Inflammatory macrophage (primary cell): ENCODE measurements around the gene ZFYVE1.
A peak's percentile ranks its signal among the peaks of the same experiment; 100 is the strongest.
"Not testable (repeated sequence)": the region's sequence is repeated elsewhere in the genome, so short reads cannot be mapped to it uniquely, and the experiment has no call there.

ENCODE experiments used
- DNase-seq, 2 donors: peaks; one replicate each; pipeline ENCODE4 v3.0.0-alpha.2; 2020 to 2022

Gene ZFYVE1

DNA sequence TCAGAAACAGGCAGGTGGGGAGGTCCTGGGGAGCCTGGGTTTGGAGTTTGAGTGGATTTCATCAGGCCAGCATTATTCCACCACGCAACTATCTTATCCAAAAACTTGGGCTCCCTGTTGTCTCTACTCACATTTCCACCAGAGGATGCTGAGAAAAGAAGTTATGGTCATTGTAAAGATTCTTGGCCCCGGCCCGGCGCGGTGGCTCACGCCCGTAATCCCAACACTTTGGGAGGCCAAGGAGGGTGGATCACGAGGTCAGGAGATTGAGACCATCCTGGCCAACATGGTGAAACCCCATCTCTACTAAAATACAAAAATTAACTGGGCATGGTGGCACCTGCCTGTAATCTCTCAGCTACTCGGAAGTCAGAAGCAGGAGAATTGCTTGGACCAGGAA lies 70.2 kb downstream of the ZFYVE1 start:
- DNase-seq = not testable (repeated sequence)

DNA sequence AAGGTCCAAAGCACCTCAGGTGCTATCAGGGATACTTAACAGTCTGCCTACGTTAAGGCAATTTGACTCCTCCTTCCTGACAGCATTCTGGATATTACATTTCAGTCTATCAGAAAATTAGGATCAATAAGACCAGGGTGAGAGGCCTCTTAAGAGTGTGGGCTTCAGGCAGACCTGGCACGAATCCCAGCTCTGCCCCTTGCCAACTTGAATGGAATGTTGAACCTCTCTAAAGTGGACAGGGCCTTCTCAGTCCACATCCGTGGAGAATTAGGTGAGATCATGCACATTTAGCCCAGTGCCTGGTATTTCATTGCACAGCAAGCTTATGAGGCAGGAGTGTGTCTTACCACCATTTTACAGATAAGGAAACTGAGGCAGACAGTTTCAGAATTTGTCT lies 74.7 kb downstream of the ZFYVE1 start:
- no peak for DNase-seq

DNA sequence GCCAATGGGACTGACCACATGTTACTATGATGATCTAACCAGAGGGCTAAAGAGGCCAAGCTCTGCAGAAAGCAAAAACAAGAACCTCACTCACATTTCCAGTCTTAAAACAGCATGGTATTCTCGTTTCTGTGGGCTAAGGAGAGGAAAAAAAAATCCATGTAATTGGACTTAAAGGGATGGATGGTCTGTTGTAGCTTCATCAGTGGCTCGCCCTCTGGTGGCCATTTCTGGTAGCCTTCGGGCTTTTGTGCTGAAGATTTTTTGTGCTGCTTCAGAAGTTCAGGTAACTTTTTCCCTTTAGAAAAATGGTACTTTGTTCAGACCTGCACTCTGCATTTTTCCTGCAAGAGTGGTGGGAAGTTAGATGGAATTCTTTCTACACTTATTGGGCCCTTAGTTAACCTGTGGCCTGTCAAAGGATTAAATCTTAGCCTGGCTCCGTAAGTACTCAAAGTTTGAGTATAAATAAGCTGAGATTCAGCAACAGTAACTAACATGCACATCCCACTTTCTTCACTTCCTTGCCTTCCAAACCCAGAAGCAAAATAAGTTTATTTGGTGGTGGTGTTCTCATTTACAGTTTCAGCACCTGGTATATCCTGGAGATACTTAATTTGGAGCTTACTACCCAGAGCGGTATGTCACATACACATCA lies 78.3 kb downstream of the ZFYVE1 start:
- peak; percentile 64 to 67 for DNase-seq

DNA sequence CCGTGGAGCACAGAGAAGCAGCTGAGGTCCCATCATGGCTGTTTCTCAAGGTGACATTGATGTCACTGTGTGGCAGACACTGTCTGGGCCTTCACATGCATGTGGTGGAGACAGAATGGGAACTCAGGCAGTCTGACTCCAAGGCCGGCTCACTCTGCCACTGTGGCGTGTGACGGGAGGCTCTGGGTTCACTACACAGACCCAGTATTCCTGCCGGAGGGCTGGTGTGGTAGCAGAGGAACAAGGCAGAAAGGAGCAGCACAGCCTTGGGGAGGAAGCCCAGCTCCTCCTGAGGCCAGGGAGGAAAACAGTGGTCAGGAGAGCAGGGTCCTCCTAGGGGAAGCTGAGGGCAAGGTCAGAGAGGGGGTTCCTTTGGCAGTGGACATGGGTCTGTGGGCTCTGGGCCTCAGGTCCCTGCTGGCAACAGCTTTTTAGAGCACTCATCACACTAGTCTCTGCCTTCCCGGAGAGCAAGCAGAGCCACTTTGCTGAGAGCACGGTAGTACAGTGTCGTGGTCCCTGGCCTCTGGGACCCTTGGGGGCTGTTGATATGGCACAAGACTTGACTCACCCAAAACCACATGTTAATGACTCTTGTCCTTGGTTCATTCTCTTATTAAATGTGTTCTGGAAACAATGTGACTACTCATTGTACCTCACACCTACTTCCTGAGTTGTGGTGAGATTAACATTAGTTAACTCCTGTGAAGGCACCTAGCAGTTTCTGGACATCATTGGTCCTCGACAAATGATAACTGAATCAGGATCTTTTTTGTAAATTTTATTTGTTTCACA lies 79.3 kb downstream of the ZFYVE1 start:
- no peak for DNase-seq

DNA sequence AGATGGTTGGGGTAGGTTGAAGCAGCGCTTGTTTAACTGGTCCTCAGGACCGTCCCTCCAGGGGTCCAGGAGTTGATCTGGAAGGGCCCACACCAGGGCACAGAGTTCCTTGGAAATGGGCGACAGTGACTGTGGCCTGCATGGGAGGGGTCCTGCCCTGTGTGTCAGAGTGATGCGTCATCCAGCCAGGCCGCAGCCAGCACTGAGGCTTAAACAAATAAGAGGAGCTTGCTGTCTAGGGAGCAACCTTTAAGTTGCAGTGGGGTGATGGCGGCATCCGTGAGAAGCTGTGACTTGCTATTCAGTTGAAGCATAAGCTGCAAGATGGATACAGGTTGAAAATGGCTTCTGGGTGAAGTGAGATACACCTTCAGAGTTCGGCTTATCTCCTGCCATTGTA lies 80.4 kb downstream of the ZFYVE1 start:
- no peak for DNase-seq

DNA sequence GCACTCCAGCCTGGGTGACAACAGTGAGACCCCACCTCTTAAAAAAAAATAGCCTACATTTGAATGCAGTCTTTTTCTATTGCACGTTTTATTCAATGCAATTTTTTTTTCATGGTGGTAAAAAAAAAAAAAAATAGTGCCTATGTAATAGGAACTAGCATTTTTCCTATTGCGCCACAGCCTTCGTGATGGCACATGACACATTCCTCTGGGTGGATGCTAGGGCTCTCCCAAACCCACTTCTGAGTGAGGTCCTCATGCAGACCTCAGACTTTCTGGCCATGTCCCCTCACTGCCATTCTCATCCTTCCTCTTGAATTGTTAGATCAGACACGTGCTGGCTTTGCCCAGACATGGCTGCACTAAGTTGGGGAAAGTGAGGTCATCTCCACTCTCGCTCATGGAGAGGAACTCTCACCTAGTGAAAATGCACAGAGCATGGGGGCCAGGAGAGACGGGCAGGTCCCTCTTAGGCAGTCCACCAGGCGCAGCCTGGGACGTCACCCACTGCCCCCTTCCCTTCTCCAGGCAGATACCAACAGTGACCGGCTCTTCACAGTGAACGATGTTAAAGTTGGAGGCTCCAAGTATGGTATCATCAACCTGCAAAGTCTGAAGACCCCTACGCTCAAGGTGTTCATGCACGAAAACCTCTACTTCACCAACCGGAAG lies 81.4 kb downstream of the ZFYVE1 start:
- peak; percentile 22 to 48 for DNase-seq

DNA sequence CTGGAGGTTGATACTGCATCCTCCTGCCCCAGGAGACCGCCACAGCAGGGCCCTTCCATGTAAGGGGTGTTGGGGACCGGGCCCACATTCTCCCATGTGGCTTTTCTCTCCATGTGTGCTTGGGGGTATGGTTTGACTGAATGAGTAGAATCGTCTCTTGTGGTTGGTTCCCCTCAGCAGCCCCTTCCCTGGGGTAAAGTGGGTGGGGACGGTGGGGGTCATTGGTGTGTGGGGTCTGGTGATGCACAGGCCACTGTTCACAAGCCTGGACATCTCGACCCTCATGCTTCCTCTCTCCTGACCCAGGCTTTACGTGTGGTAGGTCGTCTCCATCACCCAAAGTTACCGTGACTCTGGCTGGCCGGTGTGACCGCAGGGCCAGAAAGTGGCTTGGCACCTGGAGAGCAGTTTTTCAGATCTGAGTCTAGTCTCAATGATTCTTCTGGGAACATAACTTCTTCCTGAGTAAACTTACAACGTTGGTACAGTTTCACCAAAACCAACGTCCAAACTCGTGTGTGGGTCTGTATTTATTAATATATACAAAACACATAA lies 83.0 kb downstream of the ZFYVE1 start:
- no peak for DNase-seq

DNA sequence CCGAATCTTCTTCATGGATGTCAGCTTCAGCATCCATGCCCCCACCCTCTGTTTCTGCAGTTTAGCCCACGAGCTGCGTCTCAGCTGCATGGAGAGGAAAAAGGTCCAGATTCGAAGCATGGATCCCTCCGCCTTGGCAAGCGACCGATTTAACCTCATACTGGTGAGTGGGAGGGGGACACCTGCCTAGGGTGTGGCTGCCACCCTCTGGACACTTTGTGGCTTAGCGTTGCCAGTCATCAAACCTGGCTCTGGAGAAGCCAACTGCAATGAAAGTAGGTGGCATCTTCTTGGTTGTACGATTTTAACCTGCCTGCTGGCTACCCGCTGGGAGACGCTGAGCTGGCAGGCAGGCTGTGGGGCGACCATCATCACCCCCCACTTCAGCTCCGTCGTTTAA lies 84.0 kb downstream of the ZFYVE1 start:
- DNase-seq = no peak

DNA sequence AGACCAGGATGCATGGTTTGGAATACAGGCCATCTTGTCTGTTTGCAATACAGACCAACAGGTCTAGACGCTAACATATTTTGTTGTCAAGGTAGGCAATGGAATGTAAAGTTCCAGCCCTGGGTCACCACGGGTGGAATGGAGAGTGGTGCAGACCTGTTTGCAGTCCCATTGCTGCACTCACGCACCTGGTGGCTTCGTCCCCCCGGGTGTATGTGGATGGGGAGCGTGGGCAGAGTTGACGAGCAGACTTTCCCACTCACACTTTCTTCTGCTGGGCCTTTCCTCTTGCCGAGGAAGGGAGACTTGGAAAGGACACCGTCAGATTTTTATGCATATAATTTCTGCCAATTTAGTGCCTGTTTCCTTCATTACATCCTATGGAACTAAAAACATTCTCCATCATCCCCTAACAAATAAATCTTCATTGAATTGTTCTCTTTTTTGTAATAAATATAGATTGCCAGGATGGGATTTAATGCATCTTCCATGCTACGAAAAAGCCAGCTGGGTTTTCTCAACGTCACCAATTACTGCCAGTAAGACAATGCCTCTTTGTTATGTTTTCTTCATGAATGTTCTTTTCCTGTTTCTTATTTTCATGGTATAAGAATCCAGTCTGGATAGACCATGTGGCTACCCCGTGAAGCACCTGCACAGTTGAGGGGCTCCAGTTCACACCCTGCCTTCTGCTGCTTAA lies 85.5 kb downstream of the ZFYVE1 start:
- no peak for DNase-seq

DNA sequence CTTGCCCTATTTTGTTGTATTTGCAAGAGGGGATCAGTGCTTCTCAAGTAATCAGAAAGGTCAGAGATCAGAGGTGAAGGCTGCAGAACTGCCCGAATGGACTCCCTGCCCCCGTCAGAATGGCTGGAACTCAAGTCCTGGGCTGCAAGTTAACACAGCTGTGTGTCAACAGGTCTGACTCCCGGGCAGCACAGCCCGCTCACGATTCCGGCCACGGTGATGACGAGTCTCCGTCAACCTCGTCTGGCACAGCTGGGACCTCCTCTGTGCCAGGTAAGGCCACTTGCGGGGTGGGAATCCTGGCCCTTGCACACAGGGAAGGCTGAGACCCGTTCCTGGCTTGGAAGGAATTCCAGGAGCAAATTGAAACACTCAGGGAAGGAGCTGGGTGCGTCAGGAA lies 87.3 kb downstream of the ZFYVE1 start:
- DNase-seq = no peak

DNA sequence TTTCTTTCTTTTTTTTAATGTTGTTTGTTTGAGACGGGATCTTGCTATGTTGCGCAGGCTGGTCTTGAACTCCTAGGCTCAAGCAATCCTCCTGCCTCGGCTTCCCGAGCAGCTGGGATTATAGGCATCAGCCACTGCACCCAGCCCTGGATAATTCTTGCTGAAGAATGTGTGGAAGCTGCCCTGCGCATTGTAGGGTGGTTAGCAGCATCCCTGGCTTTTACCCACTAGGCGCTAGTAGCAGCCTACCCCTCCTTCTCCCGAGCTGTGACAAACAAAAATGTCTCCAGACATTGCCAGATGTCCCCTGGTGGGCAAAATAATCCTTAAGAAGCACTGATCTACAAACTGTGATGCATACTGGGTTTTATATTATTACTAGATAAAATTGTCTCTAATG lies 94.0 kb downstream of the ZFYVE1 start:
- no peak for DNase-seq

DNA sequence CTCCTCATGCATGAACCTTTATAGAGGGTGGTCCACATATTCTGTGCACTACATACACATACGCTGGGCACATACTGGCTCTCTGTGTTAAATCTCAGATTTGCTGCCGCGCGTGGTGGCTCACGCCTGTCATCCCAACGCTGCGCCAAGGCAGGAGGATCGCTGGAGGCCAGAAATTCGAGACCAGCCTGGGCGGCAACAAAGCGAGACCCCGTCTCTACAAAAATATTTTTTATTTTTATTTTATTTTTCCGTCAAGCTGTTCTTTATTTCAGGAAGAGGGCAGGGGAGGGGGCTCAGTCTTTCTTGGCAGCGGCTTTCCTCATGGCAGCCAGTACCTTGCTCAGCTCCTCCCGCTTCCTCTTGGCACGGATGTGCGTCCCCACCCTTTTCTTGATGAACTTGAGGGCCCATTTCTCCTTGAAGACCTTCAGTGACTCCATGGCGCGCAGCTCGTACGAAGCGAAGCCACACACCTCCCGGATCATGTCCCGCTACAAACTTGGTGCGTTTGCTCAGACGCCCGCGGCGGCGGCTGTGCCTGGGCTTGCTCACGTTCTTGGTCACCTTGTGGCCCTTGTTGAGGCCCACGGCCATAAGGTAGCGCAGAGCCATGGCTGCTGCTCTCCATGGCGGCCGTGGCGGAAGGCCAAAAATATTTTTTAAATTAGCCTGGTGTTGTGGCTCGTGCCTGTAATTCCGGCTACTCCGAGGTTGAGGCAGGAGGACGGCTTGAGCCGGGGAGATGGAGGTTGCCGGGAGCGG lies 97.4 kb downstream of the ZFYVE1 start:
- DNase-seq = no peak

DNA sequence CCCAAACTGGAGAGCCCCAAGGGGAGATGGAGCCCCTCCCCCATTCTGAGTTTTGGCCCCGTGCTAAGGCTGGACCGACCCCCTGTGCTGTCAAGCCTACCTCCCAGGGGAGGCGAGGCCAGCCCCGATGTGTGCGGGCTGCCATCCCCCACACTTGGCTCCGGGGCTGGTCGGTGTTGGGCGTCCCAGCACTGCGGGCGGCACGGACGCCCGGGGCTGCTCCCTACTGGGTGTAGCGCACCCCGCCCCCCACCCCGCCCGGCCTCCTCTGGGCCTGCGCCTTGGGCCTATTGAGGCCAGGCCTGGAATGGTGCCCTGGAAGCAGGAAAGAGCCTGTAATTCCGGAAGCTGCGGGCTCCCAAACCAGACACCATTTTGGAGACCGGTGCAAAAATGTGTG lies 98.0 kb downstream of the ZFYVE1 start:
- DNase-seq = no peak

DNA sequence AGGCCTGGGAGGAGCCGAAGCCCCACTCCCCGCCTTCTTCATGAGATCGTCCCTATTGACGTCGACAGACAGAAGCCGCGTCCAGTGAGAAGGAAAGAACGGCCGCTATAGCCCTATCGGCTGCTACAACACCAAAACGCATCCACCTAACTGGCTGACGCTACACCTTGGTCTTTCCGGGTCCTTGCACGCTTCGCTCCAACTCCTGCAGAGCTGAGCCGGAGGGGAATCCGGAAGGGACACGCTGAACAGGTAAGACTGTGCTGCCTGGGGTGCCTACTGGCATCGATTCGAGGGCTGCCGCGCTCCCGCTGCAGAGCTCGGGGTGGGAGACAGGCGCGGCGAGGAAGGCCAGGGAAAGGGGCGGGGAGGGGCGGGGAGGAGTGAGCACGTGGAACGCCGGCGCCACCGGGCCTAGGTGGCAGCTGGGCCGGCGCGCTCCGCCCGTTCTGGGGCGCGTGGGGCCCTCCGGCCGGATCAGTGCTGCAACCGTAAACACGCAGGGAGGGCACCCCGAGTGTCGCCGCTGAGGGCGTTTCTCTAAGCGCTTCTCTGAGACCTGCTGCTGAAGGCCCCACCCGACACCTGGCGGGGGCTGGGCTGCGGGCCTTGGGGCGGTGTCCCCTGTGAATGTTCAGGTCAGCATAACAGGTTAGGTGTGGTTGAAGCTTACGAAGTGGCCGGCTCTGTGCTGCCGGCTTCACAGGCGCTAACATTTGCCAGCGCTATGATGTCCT lies 100.4 kb downstream of the ZFYVE1 start, which contains the start of gene DCAF4:
Gene DCAF4, plus strand, starts transcription at position 173 of the 737 bp plus-strand sequence. CDS start 11,515 bp downstream, outside the sequence.
- peak; percentile 98 to 99 for DNase-seq

DNA sequence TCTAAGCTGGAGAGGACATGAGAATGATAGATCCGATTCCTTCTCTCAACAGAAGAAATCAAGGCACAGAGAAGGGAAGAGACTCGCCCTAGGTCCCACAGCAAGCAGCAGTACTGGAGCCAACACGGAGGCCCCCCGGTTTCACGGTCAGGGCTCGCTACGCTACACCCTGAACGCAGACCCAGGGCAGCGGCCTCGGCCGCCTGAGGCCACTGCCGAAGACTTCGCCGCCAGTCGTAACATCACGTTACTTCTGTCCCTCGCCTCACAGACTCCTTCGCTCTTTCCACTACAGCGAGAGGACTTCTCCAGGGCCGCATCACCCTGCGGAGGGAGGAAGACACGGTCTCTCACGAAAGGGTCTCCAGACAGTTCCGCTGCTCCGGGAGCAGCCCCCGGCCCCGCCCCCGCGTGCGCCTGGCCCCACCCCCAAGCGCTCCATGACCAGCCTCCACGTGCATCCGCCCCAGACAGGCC lies 101.1 kb downstream of the ZFYVE1 start:
- DNase-seq = no peak

DNA sequence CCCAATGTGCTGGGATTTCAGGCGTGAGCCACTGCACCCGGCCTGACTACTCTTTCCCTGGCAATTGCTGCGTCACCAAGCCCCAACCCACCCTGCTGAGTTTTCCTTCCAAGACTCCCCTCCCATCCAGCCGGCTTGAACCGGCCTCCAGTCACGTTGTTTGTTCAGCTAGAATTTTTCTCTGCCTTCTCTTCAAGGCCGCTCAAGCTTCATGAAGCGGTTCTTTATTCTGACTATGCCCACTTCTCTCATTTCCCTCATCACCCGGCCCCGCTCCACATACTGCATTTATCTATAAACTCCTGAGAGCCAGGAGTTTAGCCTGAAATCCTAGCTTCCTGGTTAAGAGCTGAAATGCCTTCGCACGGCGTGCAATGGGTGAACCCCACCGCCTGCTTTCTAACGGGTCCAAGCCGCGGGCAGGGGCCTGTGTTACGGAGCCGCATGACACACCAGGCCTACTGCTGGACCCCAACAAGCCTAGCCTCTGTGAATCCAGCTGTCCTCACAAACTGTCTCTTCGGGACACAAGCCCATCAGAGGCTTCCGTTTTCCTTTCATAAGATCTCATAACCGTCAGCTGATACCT lies 101.6 kb downstream of the ZFYVE1 start:
- DNase-seq = no peak

DNA sequence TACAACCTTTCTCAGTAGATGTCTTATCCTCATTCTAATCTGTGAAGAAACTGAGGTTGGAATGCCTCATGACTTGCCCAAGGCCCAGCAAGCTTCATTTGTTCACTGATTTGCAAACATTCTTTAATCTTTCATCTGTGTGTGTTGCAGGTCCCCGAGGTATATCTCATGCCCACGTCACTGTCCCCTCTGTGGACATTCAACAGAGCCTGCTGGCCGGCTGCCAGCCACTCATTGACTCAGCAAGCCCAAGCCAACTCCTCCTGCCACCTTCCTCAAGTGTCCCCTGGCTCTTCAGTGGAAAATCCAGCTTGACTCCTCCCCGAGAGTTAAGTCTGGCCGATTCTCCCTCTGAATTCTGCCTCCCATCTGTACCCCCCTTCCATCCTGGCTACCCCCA lies 102.6 kb downstream of the ZFYVE1 start:
- no peak for DNase-seq

DNA sequence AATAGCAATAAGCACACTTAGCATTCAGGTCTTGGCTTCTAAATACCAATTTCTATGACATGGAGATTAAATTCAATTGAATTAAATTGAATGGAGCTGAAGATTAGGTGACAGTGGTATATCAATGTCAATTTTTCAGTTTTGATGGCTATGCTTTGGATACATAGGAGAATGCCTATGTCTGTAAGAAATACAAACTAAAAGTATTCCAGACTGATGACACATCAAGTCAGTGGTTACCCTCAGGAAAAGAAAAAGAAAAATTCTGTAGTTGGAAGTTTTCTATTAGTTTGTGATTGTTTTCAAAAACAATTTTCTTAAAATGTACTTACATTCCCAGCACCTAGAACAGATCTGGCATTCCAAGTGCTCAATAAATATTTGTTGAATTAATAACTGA lies 105.5 kb downstream of the ZFYVE1 start:
- no peak for DNase-seq

DNA sequence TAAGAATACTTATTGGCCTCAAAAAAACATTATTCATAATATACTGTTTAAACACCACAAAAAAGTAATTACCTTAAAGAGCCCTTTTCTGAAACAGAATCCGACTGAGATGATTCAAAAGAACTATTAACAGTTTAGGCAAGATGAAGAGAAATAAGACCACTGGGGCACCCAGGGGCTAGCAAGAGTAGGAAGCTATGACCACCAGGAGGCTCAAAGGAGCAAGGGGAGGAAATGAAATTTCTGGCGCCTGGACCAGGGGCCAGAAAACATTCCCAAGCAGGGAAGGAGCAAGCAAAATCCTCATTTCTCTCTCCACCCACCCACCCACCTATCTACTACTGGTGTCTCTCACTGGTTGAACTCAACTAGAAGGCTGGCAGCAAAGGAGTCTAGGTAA lies 106.9 kb downstream of the ZFYVE1 start:
- no peak for DNase-seq
